Measurements from ENCODE around the gene CTSC.

- TF ChIP-seq CTCF (IDR thresholded peaks at IDR 0.05) (no peak), POLR2AphosphoS5 (IDR thresholded peaks at IDR 0.05) (no peak), POLR2A (IDR thresholded peaks at IDR 0.05) (no peak)
These were observed 90.8 kb downstream of the CTSC start for GRCh38 chr11:88246696-88247095.

Measured in sigmoid colon (tissue), 4 donors.